Astrocyte of the spinal cord (primary cell): Measurements from ENCODE around the gene MAFG.

Experiments
- DNase-seq: peaks from one replicate; pipeline ENCODE4 v3.0.0; 2011; ENCODE audit warnings: low read depth, low spot score
- H3K4me3 ChIP-seq: 2 replicates; pipeline ENCODE4 v1.5.1; 2011; ENCODE audit warnings: low read depth, mild to moderate bottlenecking, low read length, moderate library complexity
- CTCF ChIP-seq: IDR thresholded peaks from 2 replicates; pipeline ENCODE4 v1.5.1; 2012; ENCODE audit warnings: low read depth, mild to moderate bottlenecking, low read length, inconsistent platforms
- in situ Hi-C: cut with HindIII; loops from 2 replicates; pipeline ENCODE4 v1.10.0; 2017; ENCODE audit warnings: low sequenced_read_pairs

MAFG gene

DNA sequence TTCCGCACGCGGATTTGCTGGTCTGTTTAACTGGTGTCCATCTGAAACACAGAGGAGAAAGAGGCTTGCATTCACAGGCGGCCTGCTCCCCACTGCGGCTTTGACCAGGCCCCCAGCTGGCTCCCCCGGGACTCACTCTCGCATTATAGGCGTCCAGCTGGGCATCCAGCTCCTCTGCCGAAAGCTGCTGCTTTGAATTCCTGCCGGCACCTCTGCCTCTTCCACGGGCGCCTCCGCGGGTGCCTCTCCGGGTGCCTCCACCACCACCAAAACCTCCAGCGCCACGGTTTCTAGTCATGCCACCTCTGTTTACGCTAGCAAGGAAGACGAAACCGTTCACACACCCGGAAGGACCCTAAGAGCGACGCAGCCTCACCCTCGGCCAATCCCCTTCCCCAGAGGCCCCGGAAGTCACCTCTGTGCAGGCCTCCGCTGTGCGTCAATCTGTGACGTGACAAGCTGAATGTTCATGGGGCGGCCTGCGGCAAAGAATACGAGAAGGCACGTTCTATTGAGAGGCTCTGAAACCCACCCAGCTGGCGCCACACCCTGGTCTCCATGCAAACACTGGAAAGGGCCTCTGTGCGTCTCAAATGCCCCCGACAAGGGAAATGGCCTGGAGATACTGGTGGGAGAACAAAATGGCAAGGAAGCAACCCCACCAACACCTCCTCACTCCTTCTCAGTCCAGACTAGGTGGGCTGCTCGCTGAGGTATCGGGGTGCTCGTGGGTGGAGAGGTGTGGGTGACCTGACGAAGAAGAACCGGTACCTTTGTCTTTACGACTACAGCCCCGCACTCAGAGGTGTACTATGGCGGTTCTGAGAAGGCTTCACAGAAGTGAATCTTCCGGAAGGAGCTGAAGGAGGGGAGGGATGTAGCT, 39.2 kb downstream of the MAFG start:
- H3K4me3 ChIP-seq = no peak overlapping the region
- no peak for DNase-seq
- no peak for TF ChIP-seq CTCF
- in situ Hi-C loops = no loop called here

DNA sequence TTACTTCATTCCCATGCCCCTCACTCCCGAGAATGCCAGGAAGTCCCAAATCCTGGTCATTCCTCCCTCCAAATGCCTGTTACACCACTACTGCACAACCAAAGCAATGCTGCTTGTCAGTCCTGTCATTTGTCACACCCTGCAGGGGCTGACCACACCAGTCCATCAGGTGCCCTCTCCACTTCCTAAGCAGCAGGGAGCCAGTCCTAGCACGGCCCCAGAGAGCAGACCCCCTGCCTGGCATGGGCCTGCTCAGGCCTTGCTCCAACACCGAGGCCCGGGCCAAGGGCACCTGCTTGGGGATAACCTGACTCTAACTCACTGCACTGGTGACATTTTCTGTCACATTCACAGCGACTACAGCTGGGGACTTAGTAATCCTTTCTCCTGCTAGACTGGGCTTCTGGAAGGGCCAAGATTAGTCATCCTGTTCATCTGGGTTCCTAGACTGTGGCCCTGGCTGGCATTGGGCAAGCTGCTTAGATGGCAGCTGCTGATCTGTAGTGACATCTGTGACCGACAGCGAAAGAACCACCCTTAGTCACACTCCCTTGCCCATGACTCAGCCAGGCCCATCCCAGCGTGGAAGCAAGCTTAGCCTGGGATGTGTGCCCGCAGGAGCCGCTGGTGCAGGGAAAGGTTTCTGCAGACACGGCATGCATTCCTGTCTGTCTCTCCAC, 41.5 kb downstream of the MAFG start:
- no peak overlapping the region for H3K4me3 ChIP-seq
- TF ChIP-seq CTCF = no peak
- no peak for DNase-seq
- in situ Hi-C loops = no loop called here

DNA sequence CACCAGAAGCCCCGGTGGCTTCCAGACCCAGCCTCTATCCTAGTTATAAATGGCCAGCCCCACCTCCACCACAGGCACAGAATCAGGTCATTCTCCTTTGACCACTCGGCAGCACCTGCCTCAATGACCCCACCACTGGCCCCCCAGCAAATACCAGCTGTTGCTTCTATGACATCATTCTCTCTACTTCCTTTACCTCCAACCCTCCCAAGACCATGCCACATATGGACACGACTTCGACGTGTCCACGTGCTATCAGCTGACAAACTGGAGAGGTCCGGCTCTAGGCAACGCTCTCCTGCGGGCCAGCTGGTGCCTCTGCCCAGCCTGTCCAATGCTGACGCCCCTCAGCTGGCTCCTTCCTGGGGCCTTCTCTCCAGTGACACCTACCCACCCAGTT, 42.1 kb downstream of the MAFG start:
- DNase-seq = no peak
- H3K4me3 ChIP-seq = no peak overlapping the region
- in situ Hi-C loops = no loop called here
- TF ChIP-seq CTCF = no peak

- no peak for TF ChIP-seq CTCF
- no peak for DNase-seq
- in situ Hi-C loops = no loop called here
- no peak overlapping the region for H3K4me3 ChIP-seq
Measured at GRCh38 chr17:81884968-81885367, 42.6 kb downstream of the MAFG start.

GRCh38 chr17:81884520-81884919, 43.0 kb downstream of the MAFG start:
- in situ Hi-C loops = no loop called here
- no peak for DNase-seq
- no peak overlapping the region for H3K4me3 ChIP-seq
- no peak for TF ChIP-seq CTCF

- no peak overlapping the region for H3K4me3 ChIP-seq
- no peak for DNase-seq
- TF ChIP-seq CTCF = no peak
- in situ Hi-C loops = no loop called here
Measured at GRCh38 chr17:81879121-81879520, 48.4 kb downstream of the MAFG start.
